ENCODE data around the gene DLG1. TPM values are rescaled to one million over a fixed set of nuclear protein-coding genes. Genes with fewer than 3 reads are reported as not detected.

Gene DLG1
- total RNA-seq, 1 donor from 2014 or later: 157 TPM

GRCh38 chr3:197168063-197168462 lies 130.3 kb downstream of the DLG1 start:
- Mint-ChIP-seq H3K36me3 (ENCODE audit: low read depth) (peaks cover 10% of the 10 kb centered on the region), H3K4me1 (ENCODE audit: low read depth) (peaks cover 34% of the 10 kb centered on the region)
- TF ChIP-seq CTCF (IDR thresholded peaks at IDR 0.05): no peak

GRCh38 chr3:197167549-197167948 lies 130.9 kb downstream of the DLG1 start:
- no peak for TF ChIP-seq CTCF (IDR thresholded peaks at IDR 0.05)
- no peak overlapping the region for H3K27ac Mint-ChIP-seq (ENCODE audit: unreplicated experiment)

More at GRCh38 chr3:197168063-197168462, 130.3 kb downstream of the DLG1 start:
- Mint-ChIP-seq H3K27me3 (ENCODE audit: low read depth) (no peaks in the 10 kb centered on the region), H3K9me3 (ENCODE audit: low read depth) (no peaks in the 10 kb centered on the region), H3K4me3 (ENCODE audit: unreplicated experiment) (no peak overlapping the region), H3K27ac (ENCODE audit: unreplicated experiment) (peak overlapping the region; percentile 43)
- no peak for DNase-seq (ENCODE audit: low spot score)

GRCh38 chr3:197165890-197166289 lies 132.5 kb downstream of the DLG1 start:
- Mint-ChIP-seq H3K27me3 (ENCODE audit: low read depth) (no peaks in the 10 kb centered on the region), H3K4me3 (ENCODE audit: unreplicated experiment) (no peak overlapping the region), H3K4me1 (ENCODE audit: low read depth) (peaks cover 32% of the 10 kb centered on the region), H3K9me3 (ENCODE audit: low read depth) (no peaks in the 10 kb centered on the region), H3K27ac (ENCODE audit: unreplicated experiment) (no peak overlapping the region), H3K36me3 (ENCODE audit: low read depth) (peaks cover 14% of the 10 kb centered on the region)
- TF ChIP-seq CTCF (IDR thresholded peaks at IDR 0.05): no peak
- no peak for DNase-seq (ENCODE audit: low spot score)

More at GRCh38 chr3:197167549-197167948, 130.9 kb downstream of the DLG1 start:
- no peak for DNase-seq (ENCODE audit: low spot score)
- H3K4me1 Mint-ChIP-seq (ENCODE audit: low read depth): peaks cover 34% of the 10 kb centered on the region
- H3K36me3 Mint-ChIP-seq (ENCODE audit: low read depth): peaks cover 14% of the 10 kb centered on the region
- no peaks in the 10 kb centered on the region for H3K9me3 Mint-ChIP-seq (ENCODE audit: low read depth)
- no peak overlapping the region for H3K4me3 Mint-ChIP-seq (ENCODE audit: unreplicated experiment)
- no peaks in the 10 kb centered on the region for H3K27me3 Mint-ChIP-seq (ENCODE audit: low read depth)

- no peak for DNase-seq (ENCODE audit: low spot score)
Observed at GRCh38 chr3:197155046-197155445, 143.4 kb downstream of the DLG1 start.

GRCh38 chr3:197151580-197151979 lies 146.8 kb downstream of the DLG1 start:
- Mint-ChIP-seq H3K27ac (ENCODE audit: unreplicated experiment) (peak overlapping the region; percentile 59), H3K4me3 (ENCODE audit: unreplicated experiment) (no peak overlapping the region), H3K27me3 (ENCODE audit: low read depth) (no peaks in the 10 kb centered on the region), H3K4me1 (ENCODE audit: low read depth) (peaks cover 43% of the 10 kb centered on the region), H3K36me3 (ENCODE audit: low read depth) (peaks cover 29% of the 10 kb centered on the region), H3K9me3 (ENCODE audit: low read depth) (peaks cover 21% of the 10 kb centered on the region)
- TF ChIP-seq CTCF (IDR thresholded peaks at IDR 0.05): no peak
- no peak for DNase-seq (ENCODE audit: low spot score)

More at GRCh38 chr3:197155046-197155445, 143.4 kb downstream of the DLG1 start:
- Mint-ChIP-seq H3K27ac (ENCODE audit: unreplicated experiment) (no peak overlapping the region), H3K9me3 (ENCODE audit: low read depth) (peaks cover 26% of the 10 kb centered on the region), H3K4me3 (ENCODE audit: unreplicated experiment) (no peak overlapping the region), H3K36me3 (ENCODE audit: low read depth) (peaks cover 38% of the 10 kb centered on the region), H3K27me3 (ENCODE audit: low read depth) (no peaks in the 10 kb centered on the region), H3K4me1 (ENCODE audit: low read depth) (peaks cover 30% of the 10 kb centered on the region)
- no peak for TF ChIP-seq CTCF (IDR thresholded peaks at IDR 0.05)

Data from chondrocyte (in vitro differentiated cells).